DOHH2 (cell line): ENCODE results near the gene ANKRD2.

ENCODE experiments used
- H3F3A ChIP-seq: fragments of 200-600 bp; sonication (generic), shearing (Covaris generic); 2 replicates; pipeline ENCODE4 v1.6.0; 2016; ENCODE audit warnings: antibody characterized with exemption, mild to moderate bottlenecking; ENCODE audit not compliant: control insufficient read depth, insufficient read depth
- H3K27ac ChIP-seq: fragments of 200-600 bp; sonication (generic); 2 replicates; pipeline ENCODE4 v1.5.1; 2014; ENCODE audit warnings: low read depth, mild to moderate bottlenecking, low read length, moderate library complexity
- H3K27me3 ChIP-seq: fragments of 200-600 bp; sonication (generic); 2 replicates; pipeline ENCODE4 v1.6.1; 2014; ENCODE audit warnings: mild to moderate bottlenecking, low read length, mixed read lengths; ENCODE audit not compliant: control insufficient read depth
- H3K36me3 ChIP-seq: fragments of 200-600 bp; sonication (generic); 2 replicates; pipeline ENCODE4 v1.6.1; 2014; ENCODE audit warnings: mild to moderate bottlenecking, low read length, moderate library complexity, mixed read lengths; ENCODE audit not compliant: control insufficient read depth
- H3K4me1 ChIP-seq: fragments of 200-600 bp; sonication (generic); 2 replicates; pipeline ENCODE4 v1.6.1; 2014; ENCODE audit warnings: mild to moderate bottlenecking, low read length, mixed read lengths; ENCODE audit not compliant: control insufficient read depth
- H3K4me2 ChIP-seq: fragments of 200-600 bp; sonication (generic); 2 replicates; pipeline ENCODE4 v1.6.0; 2014; ENCODE audit warnings: mild to moderate bottlenecking, low read length, moderate library complexity
- H3K4me3 ChIP-seq: fragments of 200-600 bp; sonication (generic); 2 replicates; pipeline ENCODE4 v1.5.1; 2014; ENCODE audit warnings: mild to moderate bottlenecking, low read length, mixed read lengths
- H3K79me2 ChIP-seq: fragments of 200-600 bp; sonication (generic); 2 replicates; pipeline ENCODE4 v1.6.1; 2014; ENCODE audit warnings: mild to moderate bottlenecking, low read length, mixed read lengths; ENCODE audit not compliant: control insufficient read depth
- H3K9me2 ChIP-seq: fragments of 200-600 bp; sonication (generic); replicated peaks from 2 replicates; pipeline ENCODE4 v1.6.1; 2014; ENCODE audit warnings: mild to moderate bottlenecking, low read length, mixed read lengths; ENCODE audit not compliant: control insufficient read depth
- H3K9me3 ChIP-seq: fragments of 200-600 bp; sonication (generic); 2 replicates; pipeline ENCODE4 v1.6.1; 2014; ENCODE audit warnings: antibody characterized with exemption, low read length, mixed read lengths; ENCODE audit not compliant: control insufficient read depth, insufficient read depth
- H4K20me1 ChIP-seq: fragments of 200-600 bp; sonication (generic); 2 replicates; pipeline ENCODE4 v1.6.0; 2014; ENCODE audit warnings: low read depth, mild to moderate bottlenecking, antibody characterized with exemption, low read length, moderate library complexity; ENCODE audit not compliant: control insufficient read depth, insufficient read depth
- CTCF ChIP-seq: fragments of 200-600 bp; sonication (generic); IDR thresholded peaks from one replicate; pipeline ENCODE4 v1.5.1; 2014; ENCODE audit warnings: antibody characterized with exemption, mild to moderate bottlenecking, low read depth, low read length; ENCODE audit not compliant: poor library complexity, severe bottlenecking
- EZH2phosphoT487 ChIP-seq: fragments of 200-600 bp; sonication (generic); IDR thresholded peaks from 2 replicates; pipeline ENCODE4 v1.6.1; 2017; ENCODE audit warnings: borderline replicate concordance, mild to moderate bottlenecking, antibody characterized with exemption, low read length, moderate library complexity, mixed read lengths

The ANKRD2 gene

GRCh38 chr10:97582169-97582568, 9.6 kb downstream of the ANKRD2 start:
- Histone ChIP-seq H3F3A (no peaks in the 10 kb centered on the region), H3K27me3 (no peaks in the 10 kb centered on the region; the same call in 1 of the 2 replicates), H4K20me1 (no peaks in the 10 kb centered on the region), H3K4me1 (no peaks in the 10 kb centered on the region), H3K4me2 (no peak overlapping the region), H3K79me2 (no peaks in the 10 kb centered on the region), H3K36me3 (no peaks in the 10 kb centered on the region), H3K4me3 (no peak overlapping the region), H3K27ac (no peak overlapping the region), H3K9me2 (no peaks in the 10 kb centered on the region), H3K9me3 (no peaks in the 10 kb centered on the region)
- no peak for TF ChIP-seq EZH2phosphoT487
- TF ChIP-seq CTCF = no peak

GRCh38 chr10:97583476-97583875, 10.9 kb downstream of the ANKRD2 start:
- Histone ChIP-seq H3K4me1 (no peaks in the 10 kb centered on the region), H3F3A (no peaks in the 10 kb centered on the region), H3K79me2 (no peaks in the 10 kb centered on the region), H3K9me2 (no peaks in the 10 kb centered on the region), H3K27me3 (no peaks in the 10 kb centered on the region), H3K27ac (no peak overlapping the region), H3K36me3 (no peaks in the 10 kb centered on the region), H3K4me3 (no peak overlapping the region), H4K20me1 (no peaks in the 10 kb centered on the region), H3K9me3 (no peaks in the 10 kb centered on the region), H3K4me2 (no peak overlapping the region)
- TF ChIP-seq EZH2phosphoT487 (no peak), CTCF (no peak)

GRCh38 chr10:97584060-97584797, 11.7 kb downstream of the ANKRD2 start, which contains the start of gene HOGA1:
Gene HOGA1 (plus strand): TSS chr10:97584389. CDS start chr10:97584704, 315 bp downstream.
- no peaks in the 10 kb centered on the region for H3K36me3 ChIP-seq
- no peaks in the 10 kb centered on the region for H4K20me1 ChIP-seq
- TF ChIP-seq EZH2phosphoT487 = no peak
- no peak for TF ChIP-seq CTCF
- no peak within 1 kb of the TSS for H3K27ac ChIP-seq
- no peaks in the 10 kb centered on the region for H3K79me2 ChIP-seq
- H3K4me3 ChIP-seq = no peak within 1 kb of the TSS
- H3K9me3 ChIP-seq = no peaks in the 10 kb centered on the region
- H3K4me1 ChIP-seq = no peaks in the 10 kb centered on the region
- no peak within 1 kb of the TSS for H3K4me2 ChIP-seq
- H3F3A ChIP-seq = no peaks in the 10 kb centered on the region
- no peaks in the 10 kb centered on the region for H3K27me3 ChIP-seq
- no peaks in the 10 kb centered on the region for H3K9me2 ChIP-seq
